Liver (tissue), 9 donors: Measurements from ENCODE around the gene MEGF11. TPM values are rescaled to one million over a fixed set of nuclear protein-coding genes. Genes with fewer than 3 reads are reported as not detected.

ENCODE experiments used
- DNase-seq: peaks from one replicate; pipeline ENCODE4 v3.0.0-alpha.2; 2017; ENCODE audit warnings: low spot score
- H3K27ac ChIP-seq, 2 donors: one replicate each; pipeline ENCODE4 v1.7.0; 2013; ENCODE audit warnings: inconsistent platforms in 2 of 2, low read length in 2 of 2, control low read depth in 1 of 2, low read depth in 1 of 2, mild to moderate bottlenecking in 1 of 2
- H3K27me3 ChIP-seq, 4 donors: one replicate each; pipeline versions ENCODE4 v1.6.1 to v1.7.0; 2013; ENCODE audit warnings: low read length in 3 of 4, inconsistent platforms in 1 of 4, mild to moderate bottlenecking in 1 of 4, moderate library complexity in 1 of 4; ENCODE audit not compliant: control insufficient read depth in 4 of 4, insufficient read depth in 4 of 4
- H3K36me3 ChIP-seq, 4 donors: one replicate each; pipeline versions ENCODE4 v1.6.1 to v1.7.0; 2013; ENCODE audit warnings: low read length in 3 of 4, mild to moderate bottlenecking in 3 of 4, low read depth in 1 of 4, moderate library complexity in 1 of 4; ENCODE audit not compliant: control insufficient read depth in 4 of 4, insufficient read depth in 3 of 4
- H3K4me1 ChIP-seq, 4 donors: one replicate each; pipeline versions ENCODE4 v1.6.1 to v1.7.0; 2013; ENCODE audit warnings: low read length in 3 of 4, mild to moderate bottlenecking in 3 of 4, moderate library complexity in 1 of 4; ENCODE audit not compliant: control insufficient read depth in 4 of 4, insufficient read depth in 4 of 4
- H3K4me3 ChIP-seq, 3 donors: one replicate each; pipeline versions ENCODE4 v1.6.1 to v1.7.0; 2013; ENCODE audit warnings: low read length in 3 of 3, control low read depth in 1 of 3, low read depth in 1 of 3, mild to moderate bottlenecking in 1 of 3
- H3K9ac ChIP-seq, 2 donors: one replicate each; pipeline ENCODE4 v1.7.0; 2013; ENCODE audit warnings: low read length in 2 of 2, mild to moderate bottlenecking in 2 of 2, moderate library complexity in 2 of 2, control low read depth in 1 of 2, low read depth in 1 of 2
- H3K9me3 ChIP-seq, 4 donors: one replicate each; pipeline versions ENCODE4 v1.6.1 to v1.7.0; 2013; ENCODE audit warnings: low read length in 3 of 4; ENCODE audit not compliant: control insufficient read depth in 4 of 4
- ATF3 ChIP-seq: IDR thresholded peaks from 2 replicates; pipeline ENCODE4 v1.6.1; 2016; ENCODE audit warnings: antibody characterized with exemption
- EGR1 ChIP-seq, 2 donors: IDR thresholded peaks; 2 replicates each; pipeline ENCODE4 v1.6.1; 2016 to 2018; ENCODE audit warnings: antibody characterized with exemption in 2 of 2, low read depth in 2 of 2
- FOXA1 ChIP-seq: IDR thresholded peaks from 2 replicates; pipeline ENCODE4 v1.6.1; 2016; ENCODE audit warnings: antibody characterized with exemption
- FOXA2 ChIP-seq: IDR thresholded peaks from 2 replicates; pipeline ENCODE4 v1.6.1; 2016; ENCODE audit warnings: antibody characterized with exemption
- GABPA ChIP-seq, 2 donors: IDR thresholded peaks in 1 of 2; conservative IDR thresholded peaks in 1 of 2; 2 replicates each; pipeline ENCODE4 v1.6.1; 2016; ENCODE audit warnings: antibody characterized with exemption in 2 of 2, mild to moderate bottlenecking in 1 of 2, moderate library complexity in 1 of 2
- HNF4A ChIP-seq, 2 donors: conservative IDR thresholded peaks; 2 replicates each; pipeline ENCODE4 v1.6.1; 2016; ENCODE audit warnings: antibody characterized with exemption in 2 of 2, mild to moderate bottlenecking in 2 of 2
- HNF4G ChIP-seq: IDR thresholded peaks from 2 replicates; pipeline ENCODE4 v1.6.1; 2016; ENCODE audit warnings: antibody characterized with exemption
- JUND ChIP-seq, 2 donors: IDR thresholded peaks; 2 replicates each; pipeline ENCODE4 v1.6.1; 2016; ENCODE audit warnings: antibody characterized with exemption in 2 of 2
- NR2F2 ChIP-seq: IDR thresholded peaks from 2 replicates; pipeline ENCODE4 v1.6.1; 2016; ENCODE audit warnings: antibody characterized with exemption
- RAD21 ChIP-seq, 2 donors: IDR thresholded peaks; 2 replicates each; pipeline ENCODE4 v1.6.1; 2016; ENCODE audit warnings: antibody characterized with exemption in 2 of 2, mild to moderate bottlenecking in 2 of 2
- RXRA ChIP-seq, 2 donors: IDR thresholded peaks; 2 replicates each; pipeline ENCODE4 v1.6.1; 2017 to 2018; ENCODE audit warnings: antibody characterized with exemption in 2 of 2, mild to moderate bottlenecking in 1 of 2
- SP1 ChIP-seq: IDR thresholded peaks from 2 replicates; pipeline ENCODE4 v1.6.1; 2018; ENCODE audit warnings: antibody characterized with exemption, mild to moderate bottlenecking
- YY1 ChIP-seq: IDR thresholded peaks from 2 replicates; pipeline ENCODE4 v1.6.1; 2016; ENCODE audit warnings: antibody characterized with exemption, mild to moderate bottlenecking
- WGBS: extraction: QIAGEN DNeasy Blood & Tissue Kit; methylation state at CpG from one replicate; pipeline ENCODE4 v1.1.7; 2013; 5-methylcytosine and 5-hydroxymethylcytosine counted together
- polyA plus RNA-seq, 2 donors: library from polyadenylated mRNA; stranded (reverse) in 1 of 2; unstranded in 1 of 2; fragments of 200-250 nt in 1 of 2; fragments of >200 nt in 1 of 2; fragmentation: Nextera tagmentation in 1 of 2; extraction: Ambion mirVana in 1 of 2; gene quantifications; one replicate each; pipeline versions ENCODE4 v1.2.1 to v1.2.3, GENCODE V29; 2013 to 2015
- total RNA-seq, 2 donors: library from RNA; depleted of rRNA; stranded (reverse); fragments of >200 nt; gene quantifications; one replicate each; pipeline ENCODE4 v1.2.3, GENCODE V29; 2014
- TF ChIP-seq, protein P1 (sequence below): IDR thresholded peaks from 2 replicates; pipeline ENCODE4 v1.6.1; 2016; ENCODE audit warnings: antibody characterized with exemption, mild to moderate bottlenecking
- TF ChIP-seq, protein P2 (sequence below): IDR thresholded peaks from 2 replicates; pipeline ENCODE4 v1.6.1; 2016; ENCODE audit warnings: antibody characterized with exemption
- TF ChIP-seq, protein P3 (sequence below): fragments of 150-350 bp; IDR thresholded peaks from 2 replicates; pipeline ENCODE4 v1.5.1; 2017; ENCODE audit warnings: improper control_type of control experiment, low read depth, low read length; ENCODE audit not compliant: missing input control
- TF ChIP-seq, protein P4 (sequence below): IDR thresholded peaks from 2 replicates; pipeline ENCODE4 v1.6.1; 2016; ENCODE audit warnings: antibody characterized with exemption
- donor health status: healthy.
- donor health status: healthy.
- donor health status: healthy.
- donor health status: healthy.
- donor health status: healthy.

Gene MEGF11
- total and polyA plus RNA-seq, 4 donors, result under 0.01 to 0.51 (median 0.03) TPM; not detected in 1

DNA sequence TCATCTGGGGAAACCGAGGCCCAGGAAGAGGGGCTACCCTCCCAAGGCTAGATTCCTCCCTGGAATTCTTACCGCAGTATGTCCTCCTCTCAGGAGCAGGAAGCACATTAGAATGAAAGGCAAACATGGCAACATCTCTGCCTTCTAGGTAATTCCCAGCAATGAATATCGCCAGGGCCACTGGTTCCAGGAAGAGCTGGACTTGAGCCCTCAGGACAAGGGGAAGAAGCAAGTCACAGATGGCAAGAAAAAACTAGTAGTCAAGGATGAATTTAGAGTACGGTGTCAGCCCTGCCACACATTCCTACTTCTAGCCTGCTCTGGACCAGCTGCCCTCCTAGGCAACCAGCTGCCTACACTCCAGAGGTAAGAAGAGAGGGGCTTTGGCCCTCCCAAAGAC lies 42.9 kb downstream of the MEGF11 start:
- H3K4me1 ChIP-seq, result no peaks in the 10 kb centered on the region
- no peak for DNase-seq
- no peak overlapping the region for H3K27ac ChIP-seq
- no peak overlapping the region for H3K9ac ChIP-seq
- H3K27me3 ChIP-seq, result no peaks in the 10 kb centered on the region
- no peaks in the 10 kb centered on the region for H3K36me3 ChIP-seq
- WGBS, result 83% methylated on average over 4 of the region's 4 CpGs
- TF ChIP-seq NR2F2 (no peak), FOXA2 (no peak), GABPA (IDR thresholded peaks at IDR 0.05 in 1 of 2, conservative IDR thresholded peaks at IDR 0.05 in 1 of 2) (no peak), RXRA (IDR thresholded peaks at IDR 0.05) (no peak), HNF4A (conservative IDR thresholded peaks at IDR 0.05) (no peak), JUND (IDR thresholded peaks at IDR 0.05) (no peak)
- TF ChIP-seq, protein P1, sequence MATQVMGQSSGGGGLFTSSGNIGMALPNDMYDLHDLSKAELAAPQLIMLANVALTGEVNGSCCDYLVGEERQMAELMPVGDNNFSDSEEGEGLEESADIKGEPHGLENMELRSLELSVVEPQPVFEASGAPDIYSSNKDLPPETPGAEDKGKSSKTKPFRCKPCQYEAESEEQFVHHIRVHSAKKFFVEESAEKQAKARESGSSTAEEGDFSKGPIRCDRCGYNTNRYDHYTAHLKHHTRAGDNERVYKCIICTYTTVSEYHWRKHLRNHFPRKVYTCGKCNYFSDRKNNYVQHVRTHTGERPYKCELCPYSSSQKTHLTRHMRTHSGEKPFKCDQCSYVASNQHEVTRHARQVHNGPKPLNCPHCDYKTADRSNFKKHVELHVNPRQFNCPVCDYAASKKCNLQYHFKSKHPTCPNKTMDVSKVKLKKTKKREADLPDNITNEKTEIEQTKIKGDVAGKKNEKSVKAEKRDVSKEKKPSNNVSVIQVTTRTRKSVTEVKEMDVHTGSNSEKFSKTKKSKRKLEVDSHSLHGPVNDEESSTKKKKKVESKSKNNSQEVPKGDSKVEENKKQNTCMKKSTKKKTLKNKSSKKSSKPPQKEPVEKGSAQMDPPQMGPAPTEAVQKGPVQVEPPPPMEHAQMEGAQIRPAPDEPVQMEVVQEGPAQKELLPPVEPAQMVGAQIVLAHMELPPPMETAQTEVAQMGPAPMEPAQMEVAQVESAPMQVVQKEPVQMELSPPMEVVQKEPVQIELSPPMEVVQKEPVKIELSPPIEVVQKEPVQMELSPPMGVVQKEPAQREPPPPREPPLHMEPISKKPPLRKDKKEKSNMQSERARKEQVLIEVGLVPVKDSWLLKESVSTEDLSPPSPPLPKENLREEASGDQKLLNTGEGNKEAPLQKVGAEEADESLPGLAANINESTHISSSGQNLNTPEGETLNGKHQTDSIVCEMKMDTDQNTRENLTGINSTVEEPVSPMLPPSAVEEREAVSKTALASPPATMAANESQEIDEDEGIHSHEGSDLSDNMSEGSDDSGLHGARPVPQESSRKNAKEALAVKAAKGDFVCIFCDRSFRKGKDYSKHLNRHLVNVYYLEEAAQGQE, result no peak
- no peaks in the 10 kb centered on the region for H3K9me3 ChIP-seq
- no peak overlapping the region for H3K4me3 ChIP-seq

GRCh38 chr15:66198757-66199156 lies 54.8 kb downstream of the MEGF11 start:
- DNase-seq, result no peak

GRCh38 chr15:66196602-66197001 lies 56.9 kb downstream of the MEGF11 start:
- H3K27me3 ChIP-seq, result no peaks in the 10 kb centered on the region
- no peaks in the 10 kb centered on the region for H3K36me3 ChIP-seq
- no peak overlapping the region for H3K27ac ChIP-seq
- no peak overlapping the region for H3K4me3 ChIP-seq
- no peaks in the 10 kb centered on the region for H3K9me3 ChIP-seq
- WGBS, result 31% methylated on average over 2 of the region's 2 CpGs
- H3K4me1 ChIP-seq, result no peaks in the 10 kb centered on the region
- no peak overlapping the region for H3K9ac ChIP-seq
- DNase-seq, result no peak
- TF ChIP-seq GABPA (IDR thresholded peaks at IDR 0.05 in 1 of 2, conservative IDR thresholded peaks at IDR 0.05 in 1 of 2) (no peak), HNF4A (conservative IDR thresholded peaks at IDR 0.05) (no peak), ATF3 (no peak), HNF4G (no peak), EGR1 (IDR thresholded peaks at IDR 0.05; ENCODE audit: low read depth in 2 of 2) (no peak), RAD21 (IDR thresholded peaks at IDR 0.05) (no peak), SP1 (no peak), FOXA2 (no peak), NR2F2 (no peak), YY1 (no peak), JUND (IDR thresholded peaks at IDR 0.05) (no peak), RXRA (IDR thresholded peaks at IDR 0.05) (no peak), FOXA1 (no peak)
- TF ChIP-seq, protein P2, sequence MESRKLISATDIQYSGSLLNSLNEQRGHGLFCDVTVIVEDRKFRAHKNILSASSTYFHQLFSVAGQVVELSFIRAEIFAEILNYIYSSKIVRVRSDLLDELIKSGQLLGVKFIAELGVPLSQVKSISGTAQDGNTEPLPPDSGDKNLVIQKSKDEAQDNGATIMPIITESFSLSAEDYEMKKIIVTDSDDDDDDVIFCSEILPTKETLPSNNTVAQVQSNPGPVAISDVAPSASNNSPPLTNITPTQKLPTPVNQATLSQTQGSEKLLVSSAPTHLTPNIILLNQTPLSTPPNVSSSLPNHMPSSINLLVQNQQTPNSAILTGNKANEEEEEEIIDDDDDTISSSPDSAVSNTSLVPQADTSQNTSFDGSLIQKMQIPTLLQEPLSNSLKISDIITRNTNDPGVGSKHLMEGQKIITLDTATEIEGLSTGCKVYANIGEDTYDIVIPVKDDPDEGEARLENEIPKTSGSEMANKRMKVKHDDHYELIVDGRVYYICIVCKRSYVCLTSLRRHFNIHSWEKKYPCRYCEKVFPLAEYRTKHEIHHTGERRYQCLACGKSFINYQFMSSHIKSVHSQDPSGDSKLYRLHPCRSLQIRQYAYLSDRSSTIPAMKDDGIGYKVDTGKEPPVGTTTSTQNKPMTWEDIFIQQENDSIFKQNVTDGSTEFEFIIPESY, result no peak
- TF ChIP-seq, protein P3, sequence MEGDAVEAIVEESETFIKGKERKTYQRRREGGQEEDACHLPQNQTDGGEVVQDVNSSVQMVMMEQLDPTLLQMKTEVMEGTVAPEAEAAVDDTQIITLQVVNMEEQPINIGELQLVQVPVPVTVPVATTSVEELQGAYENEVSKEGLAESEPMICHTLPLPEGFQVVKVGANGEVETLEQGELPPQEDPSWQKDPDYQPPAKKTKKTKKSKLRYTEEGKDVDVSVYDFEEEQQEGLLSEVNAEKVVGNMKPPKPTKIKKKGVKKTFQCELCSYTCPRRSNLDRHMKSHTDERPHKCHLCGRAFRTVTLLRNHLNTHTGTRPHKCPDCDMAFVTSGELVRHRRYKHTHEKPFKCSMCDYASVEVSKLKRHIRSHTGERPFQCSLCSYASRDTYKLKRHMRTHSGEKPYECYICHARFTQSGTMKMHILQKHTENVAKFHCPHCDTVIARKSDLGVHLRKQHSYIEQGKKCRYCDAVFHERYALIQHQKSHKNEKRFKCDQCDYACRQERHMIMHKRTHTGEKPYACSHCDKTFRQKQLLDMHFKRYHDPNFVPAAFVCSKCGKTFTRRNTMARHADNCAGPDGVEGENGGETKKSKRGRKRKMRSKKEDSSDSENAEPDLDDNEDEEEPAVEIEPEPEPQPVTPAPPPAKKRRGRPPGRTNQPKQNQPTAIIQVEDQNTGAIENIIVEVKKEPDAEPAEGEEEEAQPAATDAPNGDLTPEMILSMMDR, result no peak
- TF ChIP-seq, protein P4, sequence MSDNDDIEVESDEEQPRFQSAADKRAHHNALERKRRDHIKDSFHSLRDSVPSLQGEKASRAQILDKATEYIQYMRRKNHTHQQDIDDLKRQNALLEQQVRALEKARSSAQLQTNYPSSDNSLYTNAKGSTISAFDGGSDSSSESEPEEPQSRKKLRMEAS, result no peak
- TF ChIP-seq, protein P1, result no peak

More at GRCh38 chr15:66198757-66199156, 54.8 kb downstream of the MEGF11 start:
- 87% methylated on average over 2 of the region's 2 CpGs for WGBS
- TF ChIP-seq RXRA (IDR thresholded peaks at IDR 0.05), result no peak
- Histone ChIP-seq H3K36me3 (no peaks in the 10 kb centered on the region), H3K9me3 (no peaks in the 10 kb centered on the region), H3K9ac (no peak overlapping the region), H3K27ac (no peak overlapping the region), H3K27me3 (no peaks in the 10 kb centered on the region), H3K4me3 (no peak overlapping the region), H3K4me1 (no peaks in the 10 kb centered on the region)
